Measurements from ENCODE around the gene DTD1. TPM values are rescaled to one million over a fixed set of nuclear protein-coding genes. Genes with fewer than 3 reads are reported as not detected.

The DTD1 gene
- total RNA-seq, 6 donors from 2014 or later = 19.9 to 31.2 (median 24.8) TPM

GRCh38 chr20:18698735-18699380, 111.0 kb downstream of the DTD1 start:
- no peak for TF ChIP-seq POLR2A (IDR thresholded peaks at IDR 0.05)
- no peak for TF ChIP-seq EP300 (IDR thresholded peaks at IDR 0.05)
- TF ChIP-seq CTCF (IDR thresholded peaks at IDR 0.05) = no peak
- ATAC-seq (ENCODE audit: low FRiP score in 2 of 2) (no peak), DNase-seq (no peak)
- H3K4me1 ChIP-seq = no peaks in the 10 kb centered on the region
- H3K9me3 ChIP-seq = no peaks in the 10 kb centered on the region
- H3K36me3 ChIP-seq = no peaks in the 10 kb centered on the region
- 84 to 92% methylated on average over 4 of the region's 4 CpGs for WGBS, 2 donors
- no peaks in the 10 kb centered on the region for H3K27me3 ChIP-seq
- H3K27ac ChIP-seq = no peak overlapping the region
- H3K4me3 ChIP-seq = no peak overlapping the region

- Histone ChIP-seq H3K4me3 (no peak overlapping the region), H3K9me3 (no peaks in the 10 kb centered on the region), H3K4me1 (peaks cover 0 to 6% (median 2%) of the 10 kb centered on the region in 4 donors), H3K27me3 (no peaks in the 10 kb centered on the region), H3K36me3 (no peaks in the 10 kb centered on the region), H3K27ac (no peak overlapping the region)
- WGBS, 2 donors = 57 to 73% methylated on average over 3 of the region's 3 CpGs
- TF ChIP-seq EP300 (IDR thresholded peaks at IDR 0.05) = no peak
- TF ChIP-seq POLR2A (IDR thresholded peaks at IDR 0.05) = no peak
- no peak for TF ChIP-seq POLR2AphosphoS5 (IDR thresholded peaks at IDR 0.05)
- TF ChIP-seq CTCF (IDR thresholded peaks at IDR 0.05) = no peak
- no peak for ATAC-seq (ENCODE audit: low FRiP score in 2 of 2)
- DNase-seq = no peak
Observed at GRCh38 chr20:18701969-18702368, 114.1 kb downstream of the DTD1 start.

GRCh38 chr20:18702736-18703135, 114.9 kb downstream of the DTD1 start:
- Histone ChIP-seq H3K4me3 (no peak overlapping the region), H3K27ac (no peak overlapping the region), H3K36me3 (no peaks in the 10 kb centered on the region), H3K27me3 (no peaks in the 10 kb centered on the region), H3K9me3 (no peaks in the 10 kb centered on the region), H3K4me1 (peaks cover 0 to 6% (median 2%) of the 10 kb centered on the region in 4 donors)
- ATAC-seq (ENCODE audit: low FRiP score in 2 of 2) = peak in 1 of 2 donors; percentile 76
- no peak for TF ChIP-seq POLR2AphosphoS5 (IDR thresholded peaks at IDR 0.05)
- no peak for TF ChIP-seq CTCF (IDR thresholded peaks at IDR 0.05)
- no peak for TF ChIP-seq EP300 (IDR thresholded peaks at IDR 0.05)
- TF ChIP-seq POLR2A (IDR thresholded peaks at IDR 0.05) = no peak
- DNase-seq = no peak
- WGBS, 2 donors = 41 to 83% methylated on average over 3 of the region's 3 CpGs

- ATAC-seq (ENCODE audit: low FRiP score in 2 of 2) = peak in 1 of 2 donors; percentile 39
- no peak for TF ChIP-seq CTCF (IDR thresholded peaks at IDR 0.05)
- no peak for TF ChIP-seq POLR2A (IDR thresholded peaks at IDR 0.05)
- TF ChIP-seq EP300 (IDR thresholded peaks at IDR 0.05) = no peak
- TF ChIP-seq POLR2AphosphoS5 (IDR thresholded peaks at IDR 0.05) = no peak
- no peaks in the 10 kb centered on the region for H3K9me3 ChIP-seq
- 88 to 91% methylated on average over 3 of the region's 3 CpGs for WGBS, 2 donors
- no peak overlapping the region for H3K4me3 ChIP-seq
- DNase-seq = no peak
- peaks cover 0 to 6% (median 2%) of the 10 kb centered on the region in 4 donors for H3K4me1 ChIP-seq
- H3K27me3 ChIP-seq = no peaks in the 10 kb centered on the region
- no peak overlapping the region for H3K27ac ChIP-seq
- no peaks in the 10 kb centered on the region for H3K36me3 ChIP-seq
Observed at GRCh38 chr20:18705490-18705889, 117.6 kb downstream of the DTD1 start.

- no peak overlapping the region for H3K27ac ChIP-seq
- DNase-seq (no peak), ATAC-seq (ENCODE audit: low FRiP score in 2 of 2) (no peak)
- peaks cover 0 to 6% (median 2%) of the 10 kb centered on the region in 4 donors for H3K4me1 ChIP-seq
- WGBS, 2 donors = 73 to 80% methylated on average over 2 of the region's 2 CpGs
- no peak overlapping the region for H3K4me3 ChIP-seq
- no peaks in the 10 kb centered on the region for H3K9me3 ChIP-seq
- H3K36me3 ChIP-seq = no peaks in the 10 kb centered on the region
- no peaks in the 10 kb centered on the region for H3K27me3 ChIP-seq
- TF ChIP-seq EP300 (IDR thresholded peaks at IDR 0.05) (no peak), POLR2A (IDR thresholded peaks at IDR 0.05) (no peak), CTCF (IDR thresholded peaks at IDR 0.05) (no peak), POLR2AphosphoS5 (IDR thresholded peaks at IDR 0.05) (no peak)
Observed at GRCh38 chr20:18705910-18706309, 118.1 kb downstream of the DTD1 start.

All from upper lobe of left lung (tissue), 6 donors.